Thyroid gland (tissue), 4 donors: ENCODE results near the gene AKNA.

ENCODE experiments used
- POLR2A ChIP-seq, 2 donors: fragments of 450-650 bp; IDR thresholded peaks; one replicate each; pipeline ENCODE4 v1.6.1; 2017; ENCODE audit warnings: antibody characterized with exemption in 2 of 2, mild to moderate bottlenecking in 2 of 2, moderate library complexity in 1 of 2
- TF ChIP-seq, protein P1 (sequence below), 6 experiments: fragments of 200-600 bp in 3 of 6; fragments of 450-650 bp in 3 of 6; sonication (generic) in 3 of 6; IDR thresholded peaks; one replicate each; pipeline ENCODE4 v1.5.1; 2016 to 2019; ENCODE audit warnings: antibody characterized with exemption in 6 of 6, mild to moderate bottlenecking in 2 of 6, inconsistent platforms in 1 of 6, moderate library complexity in 1 of 6

DNA sequence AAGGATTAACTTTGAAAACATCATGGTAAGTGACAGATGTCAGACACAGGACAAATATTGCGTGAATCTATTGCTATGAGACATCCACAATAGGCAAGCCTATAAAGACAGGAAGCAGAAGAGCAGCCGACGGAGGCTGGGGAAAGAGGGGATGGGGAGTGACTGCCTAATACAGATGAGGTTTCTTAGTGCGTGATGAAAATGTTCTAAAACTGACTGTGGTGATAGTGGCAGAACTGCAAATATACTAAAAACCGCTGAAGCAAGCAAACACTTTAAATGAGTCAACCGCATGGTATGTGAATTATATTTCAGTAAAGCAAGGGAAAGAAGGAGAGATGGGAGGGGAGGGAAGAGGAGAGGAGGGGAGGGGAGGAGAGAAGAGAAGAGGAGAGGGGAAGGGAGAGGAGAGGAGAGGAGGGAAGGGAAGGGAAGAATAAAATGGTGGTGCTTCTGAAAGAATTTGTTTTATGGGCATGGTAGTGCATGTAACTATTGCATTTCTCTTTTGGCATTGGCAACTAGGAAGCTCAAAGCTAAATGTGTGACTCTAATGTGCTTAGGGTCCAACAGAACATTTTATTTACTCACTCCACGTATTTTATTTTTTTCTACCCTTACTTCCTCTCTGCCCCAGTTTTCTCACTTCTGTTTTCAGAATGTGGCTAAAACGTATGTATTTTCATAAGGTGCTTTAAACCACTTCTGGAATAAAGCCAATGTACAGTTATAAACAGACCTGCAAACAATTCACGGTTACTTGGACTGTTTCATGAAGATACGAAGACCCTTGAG, 21.3 kb downstream of the AKNA start:
- TF ChIP-seq, protein P1, sequence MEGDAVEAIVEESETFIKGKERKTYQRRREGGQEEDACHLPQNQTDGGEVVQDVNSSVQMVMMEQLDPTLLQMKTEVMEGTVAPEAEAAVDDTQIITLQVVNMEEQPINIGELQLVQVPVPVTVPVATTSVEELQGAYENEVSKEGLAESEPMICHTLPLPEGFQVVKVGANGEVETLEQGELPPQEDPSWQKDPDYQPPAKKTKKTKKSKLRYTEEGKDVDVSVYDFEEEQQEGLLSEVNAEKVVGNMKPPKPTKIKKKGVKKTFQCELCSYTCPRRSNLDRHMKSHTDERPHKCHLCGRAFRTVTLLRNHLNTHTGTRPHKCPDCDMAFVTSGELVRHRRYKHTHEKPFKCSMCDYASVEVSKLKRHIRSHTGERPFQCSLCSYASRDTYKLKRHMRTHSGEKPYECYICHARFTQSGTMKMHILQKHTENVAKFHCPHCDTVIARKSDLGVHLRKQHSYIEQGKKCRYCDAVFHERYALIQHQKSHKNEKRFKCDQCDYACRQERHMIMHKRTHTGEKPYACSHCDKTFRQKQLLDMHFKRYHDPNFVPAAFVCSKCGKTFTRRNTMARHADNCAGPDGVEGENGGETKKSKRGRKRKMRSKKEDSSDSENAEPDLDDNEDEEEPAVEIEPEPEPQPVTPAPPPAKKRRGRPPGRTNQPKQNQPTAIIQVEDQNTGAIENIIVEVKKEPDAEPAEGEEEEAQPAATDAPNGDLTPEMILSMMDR (IDR thresholded peaks at IDR 0.05), result no peak
- no peak for TF ChIP-seq POLR2A (IDR thresholded peaks at IDR 0.05)
